AG08396 (cell line): ENCODE results near the gene THAP8.
A peak's percentile ranks its signal among the peaks of the same experiment; 100 is the strongest.
"Not testable (repeated sequence)": the region's sequence is repeated elsewhere in the genome, so short reads cannot be mapped to it uniquely, and the experiment has no call there.

ENCODE experiments used
- DNase-seq: peaks from one replicate; pipeline ENCODE4 v3.0.0; 2012; ENCODE audit warnings: low spot score, mixed read lengths

The THAP8 gene

GRCh38 chr19:36068810-36069499 lies 14.9 kb upstream of the THAP8 start:
- not testable (repeated sequence) for DNase-seq

GRCh38 chr19:36067681-36068080 lies 13.6 kb upstream of the THAP8 start:
- no peak for DNase-seq

GRCh38 chr19:36064826-36065225 lies 10.7 kb upstream of the THAP8 start:
- no peak for DNase-seq

GRCh38 chr19:36061367-36061766 lies 7.3 kb upstream of the THAP8 start:
- no peak for DNase-seq

- DNase-seq: peak; percentile 81
These were observed 6.3 kb upstream of the THAP8 start for GRCh38 chr19:36060430-36060829.

GRCh38 chr19:36059180-36059910 lies 5.3 kb upstream of the THAP8 start:
- no peak for DNase-seq

- no peak for DNase-seq
These were observed 4.5 kb upstream of the THAP8 start for GRCh38 chr19:36058481-36059179.

GRCh38 chr19:36054733-36055686 lies 925 bp upstream of the THAP8 start, which contains the start of gene WDR62:
Gene WDR62, plus strand, starts transcription at chr19:36054897. Its CDS starts 75 bp downstream, at chr19:36054972.
- DNase-seq: peak; percentile 97

GRCh38 chr19:36051637-36052036 lies 2.4 kb downstream of the THAP8 start:
- DNase-seq: no peak

- DNase-seq: no peak
These were observed 2.8 kb downstream of the THAP8 start for GRCh38 chr19:36051236-36051635.

- DNase-seq: no peak
These were observed 4.9 kb downstream of the THAP8 start for GRCh38 chr19:36049080-36049698.

GRCh38 chr19:36047835-36048234 lies 6.2 kb downstream of the THAP8 start:
- no peak for DNase-seq

- DNase-seq: no peak
These were observed 7.5 kb downstream of the THAP8 start for GRCh38 chr19:36046443-36047050.

GRCh38 chr19:36043952-36044351 lies 10.1 kb downstream of the THAP8 start:
- DNase-seq: no peak

GRCh38 chr19:36041831-36042230 lies 12.3 kb downstream of the THAP8 start:
- DNase-seq: peak; percentile 62

- DNase-seq: not testable (repeated sequence)
These were observed 13.0 kb downstream of the THAP8 start for GRCh38 chr19:36041092-36041491.

GRCh38 chr19:36040495-36040894 lies 13.6 kb downstream of the THAP8 start:
- no peak for DNase-seq

- DNase-seq: peak; percentile 99
These were observed 21.6 kb downstream of the THAP8 start, which contains the start of gene CLIP3 for GRCh38 chr19:36032251-36033104. Gene CLIP3, minus strand, starts transcription at chr19:36032873. Its CDS starts 516 bp downstream, at chr19:36032357.

- no peak for DNase-seq
These were observed 22.8 kb downstream of the THAP8 start for GRCh38 chr19:36031308-36031707.
